GM23338 (cell line): ENCODE measurements around the gene GATAD2B. TPM values are rescaled to one million over a fixed set of nuclear protein-coding genes. Genes with fewer than 3 reads are reported as not detected.

ENCODE experiments used
- ATAC-seq: fragments of 200-7000 bp; cut with Tn5 transposase; 3 replicates; pipeline ENCODE4 v1.9.1; 2020
- DNase-seq: peaks from one replicate; pipeline ENCODE4 v3.0.0-alpha.2; 2015; ENCODE audit warnings: low spot score
- H2AFZ ChIP-seq: fragments of 200-600 bp; sonication (generic); 2 replicates; pipeline ENCODE4 v1.8.0; 2016; ENCODE audit warnings: antibody characterized with exemption, mild to moderate bottlenecking, moderate library complexity
- H3F3A ChIP-seq: fragments of 200-600 bp; sonication (generic); replicated peaks from 2 replicates; pipeline ENCODE4 v1.8.0; 2017; ENCODE audit warnings: antibody characterized with exemption, mixed run types, low read depth
- H3K27ac ChIP-seq: fragments of 200-600 bp; sonication (generic); 2 replicates; pipeline ENCODE4 v1.6.1; 2016; ENCODE audit warnings: low read depth
- H3K27me3 ChIP-seq: fragments of 200-600 bp; sonication (generic); 2 replicates; pipeline ENCODE4 v1.8.0; 2016; ENCODE audit warnings: mild to moderate bottlenecking, mixed run types, moderate library complexity; ENCODE audit not compliant: insufficient read depth
- H3K36me3 ChIP-seq: fragments of 200-600 bp; sonication (generic); 2 replicates; pipeline ENCODE4 v1.8.0; 2016; ENCODE audit warnings: mild to moderate bottlenecking; ENCODE audit not compliant: insufficient read depth
- H3K4me1 ChIP-seq: fragments of 200-600 bp; sonication (generic); 2 replicates; pipeline ENCODE4 v1.8.0; 2016; ENCODE audit warnings: mild to moderate bottlenecking, moderate library complexity; ENCODE audit not compliant: insufficient read depth
- H3K4me2 ChIP-seq: fragments of 200-600 bp; sonication (generic); 2 replicates; pipeline ENCODE4 v1.7.1; 2017; ENCODE audit warnings: mixed run types
- H3K4me3 ChIP-seq: fragments of 200-600 bp; sonication (generic); 2 replicates; pipeline ENCODE4 v1.6.1; 2016; ENCODE audit warnings: mixed run types
- H3K79me2 ChIP-seq: fragments of 200-600 bp; sonication (generic); replicated peaks from 2 replicates; pipeline ENCODE4 v1.8.0; 2017; ENCODE audit warnings: mild to moderate bottlenecking; ENCODE audit not compliant: insufficient read depth
- H3K9me2 ChIP-seq: fragments of 200-600 bp; sonication (generic); 2 replicates; pipeline ENCODE4 v1.8.0; 2017; ENCODE audit not compliant: insufficient read depth
- H4K20me1 ChIP-seq: fragments of 200-600 bp; sonication (generic); replicated peaks from 2 replicates; pipeline ENCODE4 v1.8.0; 2017; ENCODE audit warnings: mild to moderate bottlenecking; ENCODE audit not compliant: insufficient read depth
- H3K27ac Mint-ChIP-seq: 2 replicates; pipeline ENCODE4 v1.8.0; 2020; ENCODE audit warnings: inconsistent platforms, mild to moderate bottlenecking, moderate library complexity, mixed read lengths
- H3K27me3 Mint-ChIP-seq: 3 replicates; pipeline ENCODE4 v1.8.0; 2022; ENCODE audit warnings: low read depth, mild to moderate bottlenecking, moderate library complexity, mixed read lengths, inconsistent platforms; ENCODE audit not compliant: insufficient read depth, poor library complexity
- H3K36me3 Mint-ChIP-seq: 3 replicates; pipeline ENCODE4 v1.8.0; 2021; ENCODE audit warnings: low read depth, mild to moderate bottlenecking, inconsistent platforms, moderate library complexity, mixed read lengths
- H3K4me1 Mint-ChIP-seq: 3 replicates; pipeline ENCODE4 v1.8.0; 2020; ENCODE audit warnings: mild to moderate bottlenecking, inconsistent platforms, mixed read lengths
- H3K4me3 Mint-ChIP-seq: 3 replicates; pipeline ENCODE4 v1.8.0; 2021; ENCODE audit warnings: moderate library complexity, mild to moderate bottlenecking, inconsistent platforms, mixed read lengths
- H3K9me3 Mint-ChIP-seq: 3 replicates; pipeline ENCODE4 v1.8.0; 2020; ENCODE audit warnings: moderate library complexity, mild to moderate bottlenecking, inconsistent platforms, mixed read lengths
- ETS1 ChIP-seq: IDR thresholded peaks from 2 replicates; pipeline ENCODE4 v1.6.1; 2016; ENCODE audit warnings: antibody characterized with exemption
- EZH2 ChIP-seq: fragments of 200-600 bp; sonication (generic); IDR thresholded peaks from one replicate; pipeline ENCODE4 v1.8.0; 2017; ENCODE audit warnings: antibody characterized with exemption, mild to moderate bottlenecking, low read depth; ENCODE audit not compliant: unreplicated experiment
- EZH2phosphoT487 ChIP-seq: fragments of 200-600 bp; sonication (generic); IDR thresholded peaks from one replicate; pipeline ENCODE4 v1.8.1; 2018; ENCODE audit warnings: antibody characterized with exemption; ENCODE audit not compliant: unreplicated experiment
- NANOG ChIP-seq: IDR thresholded peaks from 2 replicates; pipeline ENCODE4 v1.6.1; 2016; ENCODE audit warnings: antibody characterized with exemption, borderline replicate concordance
- POLR2AphosphoS5 ChIP-seq: IDR thresholded peaks from 2 replicates; pipeline ENCODE4 v1.6.1; 2016; ENCODE audit warnings: antibody characterized with exemption, low read depth
- REST ChIP-seq: IDR thresholded peaks from one replicate; pipeline ENCODE4 v1.6.1; 2018; ENCODE audit warnings: antibody characterized with exemption; ENCODE audit not compliant: unreplicated experiment
- STAT1 ChIP-seq: IDR thresholded peaks from one replicate; pipeline ENCODE4 v1.6.1; 2016; ENCODE audit warnings: antibody characterized with exemption; ENCODE audit not compliant: unreplicated experiment
- ZNF114 ChIP-seq: fragments of 250-450 bp; sonication (Bioruptor Pico); IDR thresholded peaks from 2 replicates; pipeline ENCODE4 v1.5.0; 2020; ENCODE audit warnings: mild to moderate bottlenecking, moderate library complexity
- ZNF462 ChIP-seq: fragments of 250-450 bp; sonication (Bioruptor Pico); IDR thresholded peaks from 2 replicates; pipeline ENCODE4 v1.5.0; 2020; ENCODE audit warnings: mild to moderate bottlenecking, moderate library complexity
- polyA plus RNA-seq: library from polyadenylated mRNA; unstranded; fragments of >200 nt; fragmentation: Nextera tagmentation; extraction: Ambion mirVana; gene quantifications from 2 replicates; pipeline ENCODE4 v1.2.1, GENCODE V29; 2016
- total RNA-seq: library from RNA; depleted of rRNA; stranded (reverse); fragments of >200 nt; shearing (Covaris generic); gene quantifications from 2 replicates; pipeline ENCODE4 v1.2.3, GENCODE V29; 2014

GATAD2B gene
- total and polyA plus RNA-seq, 2 experiments from 2014 or later: 5.2 to 17.8 TPM

- H3K27ac Mint-ChIP-seq: no peak overlapping the region
- no peaks in the 10 kb centered on the region for H3K27me3 ChIP-seq
- peaks cover 41% of the 10 kb centered on the region for H3K36me3 Mint-ChIP-seq
- H3K79me2 ChIP-seq: no peaks in the 10 kb centered on the region
- ATAC-seq (peak; percentile 59), DNase-seq (peak; percentile 48)
- H3K36me3 ChIP-seq: no peaks in the 10 kb centered on the region
- H3K4me3 Mint-ChIP-seq: no peak overlapping the region
- peaks cover 4% of the 10 kb centered on the region; the same call in 1 of the 2 replicates for H3K4me1 ChIP-seq
- H3K9me3 Mint-ChIP-seq: no peaks in the 10 kb centered on the region
- TF ChIP-seq NANOG: no peak
- no peak for TF ChIP-seq REST
- no peak for TF ChIP-seq STAT1
- TF ChIP-seq ETS1: no peak
- no peak for TF ChIP-seq ZNF462 (CRISPR knock-in tag)
- no peak for TF ChIP-seq ZNF114
- no peak for TF ChIP-seq EZH2phosphoT487
- TF ChIP-seq EZH2: no peak
- TF ChIP-seq POLR2AphosphoS5: no peak
- H3F3A ChIP-seq: 0 out of 2 replicates have a peak, but pooled peaks cover 6% of the 10 kb centered on the region
- H3K27me3 Mint-ChIP-seq: peaks cover 4% of the 10 kb centered on the region
- no peak overlapping the region for H3K4me2 ChIP-seq
- H3K4me1 Mint-ChIP-seq: no peaks in the 10 kb centered on the region
- H3K4me3 ChIP-seq: no peak overlapping the region
- H3K9me2 ChIP-seq: no peaks in the 10 kb centered on the region
- H3K27ac ChIP-seq: no peak overlapping the region
- H4K20me1 ChIP-seq: no peaks in the 10 kb centered on the region; the same call in 1 of the 2 replicates
- H2AFZ ChIP-seq: no peak overlapping the region
These were observed 7.5 kb upstream of the GATAD2B start for GRCh38 chr1:153929981-153930948.
